NT2/D1 (cell line): ENCODE measurements around the gene AP2B1.
A peak's percentile ranks its signal among the peaks of the same experiment; 100 is the strongest.

Experiments used
- DNase-seq: peaks from one replicate; pipeline ENCODE4 v3.0.0-alpha.2; 2011; ENCODE audit warnings: low read depth, low spot score
- H3K27me3 ChIP-seq: 2 replicates; pipeline ENCODE4 v1.6.0; 2011; ENCODE audit warnings: mild to moderate bottlenecking; ENCODE audit not compliant: insufficient read length, insufficient read depth
- H3K36me3 ChIP-seq: 2 replicates; pipeline ENCODE4 v1.6.1; 2011; ENCODE audit warnings: mild to moderate bottlenecking, low read length, mixed read lengths; ENCODE audit not compliant: insufficient read depth, insufficient read length
- H3K4me1 ChIP-seq: 2 replicates; pipeline ENCODE4 v1.5.1; 2011; ENCODE audit not compliant: insufficient read depth, insufficient read length
- H3K4me3 ChIP-seq: 2 replicates; pipeline ENCODE4 v1.5.1; 2011; ENCODE audit warnings: low read depth; ENCODE audit not compliant: insufficient read length
- H3K9ac ChIP-seq: 2 replicates; pipeline ENCODE4 v1.6.0; 2011; ENCODE audit warnings: low read depth; ENCODE audit not compliant: insufficient read length
- H3K9me3 ChIP-seq: 2 replicates; pipeline ENCODE4 v1.5.1; 2011; ENCODE audit warnings: mild to moderate bottlenecking, low read length; ENCODE audit not compliant: insufficient read depth
- SUZ12 ChIP-seq: IDR thresholded peaks from 2 replicates; pipeline ENCODE4 v1.6.1; 2011; ENCODE audit not compliant: insufficient read length, insufficient read depth; ENCODE audit errors: extremely low read depth
- YY1 ChIP-seq: IDR thresholded peaks from 2 replicates; pipeline ENCODE4 v1.6.1; 2011; ENCODE audit not compliant: insufficient read length, insufficient read depth
- ZNF274 ChIP-seq: IDR thresholded peaks from 2 replicates; pipeline ENCODE4 v1.6.1; 2011; ENCODE audit warnings: mild to moderate bottlenecking, low read depth, low read length

AP2B1 gene

DNA sequence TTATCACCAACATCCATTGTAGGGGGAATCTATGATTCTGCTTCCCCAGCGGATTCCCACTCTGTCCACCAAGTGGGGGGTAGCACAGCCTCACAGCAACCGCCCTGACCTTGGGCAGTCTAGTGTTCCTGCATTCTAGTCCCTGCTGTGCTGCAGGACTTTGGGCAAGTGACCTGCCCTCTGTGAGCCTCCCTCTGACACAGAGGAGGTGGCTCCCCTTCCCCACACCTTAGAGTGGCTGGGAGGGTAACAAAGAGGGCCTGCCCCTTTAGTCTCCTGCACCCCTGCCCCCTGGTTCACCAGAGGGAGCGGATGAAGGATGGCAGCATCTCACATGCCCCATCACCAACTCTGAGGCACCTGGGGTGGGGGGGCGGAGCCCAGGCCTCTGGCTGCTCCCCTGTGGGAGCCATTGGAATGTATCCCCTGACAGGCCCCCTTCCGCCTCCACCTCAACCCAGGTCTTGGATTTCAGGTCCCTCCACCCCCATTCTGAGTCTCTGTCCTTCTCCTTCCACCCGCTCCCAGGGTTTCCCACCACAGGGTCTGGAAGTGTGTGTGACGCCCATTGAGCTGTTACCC is 155.9 kb downstream of the AP2B1 start:
- Histone ChIP-seq H3K36me3 (peaks cover 12% of the 10 kb centered on the region), H3K9ac (no peak overlapping the region), H3K9me3 (no peaks in the 10 kb centered on the region), H3K4me1 (peaks cover 5% of the 10 kb centered on the region), H3K27me3 (no peaks in the 10 kb centered on the region), H3K4me3 (no peak overlapping the region)
- no peak for DNase-seq
- TF ChIP-seq ZNF274 (no peak), YY1 (no peak), SUZ12 (no peak)

DNA sequence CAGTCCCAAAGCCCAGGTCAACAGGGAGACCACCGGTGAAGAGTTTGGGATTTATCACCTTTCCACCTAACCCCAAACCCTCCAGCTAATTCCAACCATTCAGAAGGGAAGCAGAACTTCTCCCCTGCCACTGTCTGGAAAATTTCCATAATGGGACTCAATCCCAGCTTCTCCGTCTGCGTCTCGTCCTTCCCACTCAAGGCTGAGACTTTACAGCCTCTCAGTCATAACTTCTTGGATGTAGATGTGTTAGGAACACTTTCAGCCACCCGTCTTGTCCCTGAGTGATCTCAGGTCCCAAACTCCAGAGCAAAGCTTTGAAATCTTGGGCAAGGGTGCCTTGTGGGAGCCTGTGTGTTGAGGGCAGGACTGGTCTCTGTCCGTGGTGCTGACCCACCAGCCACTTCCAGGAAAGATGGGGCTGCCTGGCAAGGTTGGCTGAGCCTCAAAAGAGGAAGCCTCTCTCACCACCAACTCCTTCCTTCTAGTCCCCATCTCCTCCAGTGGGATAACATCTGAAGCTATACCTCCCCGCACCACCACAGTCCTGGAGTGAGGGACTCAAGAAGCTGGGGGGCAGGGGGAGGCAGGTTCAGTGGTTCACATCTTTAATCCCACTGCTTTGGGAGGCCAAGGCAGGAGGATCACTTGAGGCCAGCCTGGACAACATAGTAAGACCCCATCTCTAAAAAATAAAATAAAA is 156.7 kb downstream of the AP2B1 start:
- DNase-seq = no peak
- peaks cover 12% of the 10 kb centered on the region for H3K36me3 ChIP-seq
- no peaks in the 10 kb centered on the region for H3K27me3 ChIP-seq
- H3K9ac ChIP-seq = no peak overlapping the region
- peaks cover 7% of the 10 kb centered on the region for H3K4me1 ChIP-seq
- no peak overlapping the region for H3K4me3 ChIP-seq
- H3K9me3 ChIP-seq = no peaks in the 10 kb centered on the region
- TF ChIP-seq SUZ12 = no peak

DNA sequence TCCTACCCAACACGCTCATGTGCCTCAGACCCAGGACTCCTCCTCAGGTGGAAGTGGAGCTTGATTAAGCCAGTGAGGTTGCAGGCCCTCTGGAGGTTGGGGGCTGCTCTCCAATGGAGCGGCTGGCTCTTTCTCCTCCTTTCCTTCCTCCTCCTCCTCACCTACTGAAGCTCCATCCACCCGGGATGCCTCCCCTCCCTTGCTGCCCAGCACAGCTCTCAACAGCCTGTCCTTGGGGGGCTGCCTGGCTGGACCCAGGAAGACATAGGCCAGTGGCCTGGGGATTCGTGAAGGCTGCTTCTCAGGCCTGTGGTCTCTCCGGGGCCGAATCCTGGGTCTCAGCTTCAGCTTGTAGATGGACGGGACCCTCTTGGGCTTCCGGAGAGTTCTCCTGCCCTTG is 157.7 kb downstream of the AP2B1 start:
- Histone ChIP-seq H3K9me3 (no peaks in the 10 kb centered on the region), H3K27me3 (no peaks in the 10 kb centered on the region), H3K9ac (no peak overlapping the region), H3K4me1 (peaks cover 9% of the 10 kb centered on the region), H3K4me3 (no peak overlapping the region), H3K36me3 (peaks cover 7% of the 10 kb centered on the region)
- no peak for DNase-seq
- TF ChIP-seq YY1 = no peak
- TF ChIP-seq SUZ12 = no peak
- no peak for TF ChIP-seq ZNF274

GRCh38 chr17:35745246-35745645 is 158.1 kb downstream of the AP2B1 start:
- no peak for TF ChIP-seq ZNF274
- TF ChIP-seq YY1 = no peak
- TF ChIP-seq SUZ12 = no peak
- H3K4me1 ChIP-seq = peaks cover 11% of the 10 kb centered on the region
- no peaks in the 10 kb centered on the region for H3K9me3 ChIP-seq
- H3K9ac ChIP-seq = no peak overlapping the region
- peaks cover 3% of the 10 kb centered on the region for H3K36me3 ChIP-seq
- no peak overlapping the region for H3K4me3 ChIP-seq
- DNase-seq = no peak
- no peaks in the 10 kb centered on the region for H3K27me3 ChIP-seq

DNA sequence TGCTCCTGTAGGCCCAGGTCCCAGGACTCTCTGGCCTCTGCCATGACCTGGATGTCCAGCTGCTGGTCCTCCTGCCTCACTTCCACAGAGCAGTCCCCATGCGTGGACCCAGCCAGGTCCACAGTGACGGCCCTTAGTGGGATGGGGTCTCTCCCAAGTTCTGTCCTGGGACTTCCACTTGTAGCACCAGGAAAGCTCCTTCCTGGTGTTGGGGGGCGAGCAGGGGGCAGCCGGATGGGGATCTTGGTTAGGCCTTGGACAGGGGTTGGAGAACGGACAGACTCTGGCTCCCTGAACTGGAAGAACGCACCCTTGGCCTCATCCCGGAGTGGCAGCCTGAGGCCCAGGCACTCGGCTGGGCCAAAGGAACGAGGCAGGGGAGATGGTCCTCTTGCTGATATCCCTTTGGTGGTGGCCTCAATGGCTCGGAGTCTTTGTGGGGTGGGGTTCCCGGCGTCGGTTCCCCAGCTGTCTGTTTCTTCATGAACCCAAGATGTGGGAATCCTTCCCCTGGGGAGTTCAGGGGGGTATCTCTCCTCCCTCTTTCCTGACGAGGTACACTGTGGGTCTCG is 158.7 kb downstream of the AP2B1 start:
- Histone ChIP-seq H3K27me3 (no peaks in the 10 kb centered on the region), H3K9ac (no peak overlapping the region), H3K9me3 (no peaks in the 10 kb centered on the region), H3K4me3 (no peak overlapping the region), H3K4me1 (peaks cover 14% of the 10 kb centered on the region), H3K36me3 (no peaks in the 10 kb centered on the region)
- no peak for DNase-seq
- TF ChIP-seq YY1 (no peak), ZNF274 (no peak), SUZ12 (no peak)

DNA sequence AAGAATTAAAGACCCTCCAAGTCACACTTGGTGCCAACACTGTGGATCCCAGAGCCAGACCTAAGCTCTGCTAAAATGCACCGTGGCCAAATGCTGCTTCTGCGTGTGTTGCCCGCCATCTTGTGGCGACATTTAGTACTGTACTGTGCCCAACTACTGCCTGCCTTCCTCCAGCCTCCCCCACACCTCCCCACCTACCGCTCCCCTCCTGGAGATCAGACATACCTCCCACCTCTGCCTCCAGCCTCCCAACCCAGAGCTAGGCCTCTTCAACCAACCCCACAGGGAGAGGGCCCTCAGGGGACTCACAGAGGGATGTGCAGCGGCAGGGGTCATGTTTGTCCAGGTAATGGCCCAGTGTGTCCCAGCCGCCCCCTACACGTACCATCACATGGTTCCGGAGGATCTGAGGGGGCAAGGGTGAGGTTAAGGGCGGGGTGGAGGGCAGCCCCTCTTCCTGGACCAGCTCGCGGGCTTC is 160.5 kb downstream of the AP2B1 start:
- no peaks in the 10 kb centered on the region for H3K36me3 ChIP-seq
- H3K4me3 ChIP-seq = no peak overlapping the region
- no peak overlapping the region for H3K9ac ChIP-seq
- no peaks in the 10 kb centered on the region for H3K27me3 ChIP-seq
- peak; percentile 64 for DNase-seq
- H3K9me3 ChIP-seq = no peaks in the 10 kb centered on the region
- TF ChIP-seq YY1 = no peak
- no peak for TF ChIP-seq ZNF274
- no peak for TF ChIP-seq SUZ12
- peaks cover 14% of the 10 kb centered on the region for H3K4me1 ChIP-seq

- Histone ChIP-seq H3K9ac (no peak overlapping the region), H3K9me3 (no peaks in the 10 kb centered on the region), H3K36me3 (no peaks in the 10 kb centered on the region), H3K27me3 (no peaks in the 10 kb centered on the region), H3K4me3 (no peak overlapping the region), H3K4me1 (peaks cover 12% of the 10 kb centered on the region)
- TF ChIP-seq ZNF274 = no peak
- TF ChIP-seq YY1 = no peak
- no peak for TF ChIP-seq SUZ12
- DNase-seq = no peak
Observed at GRCh38 chr17:35748341-35748841, 161.3 kb downstream of the AP2B1 start.

DNA sequence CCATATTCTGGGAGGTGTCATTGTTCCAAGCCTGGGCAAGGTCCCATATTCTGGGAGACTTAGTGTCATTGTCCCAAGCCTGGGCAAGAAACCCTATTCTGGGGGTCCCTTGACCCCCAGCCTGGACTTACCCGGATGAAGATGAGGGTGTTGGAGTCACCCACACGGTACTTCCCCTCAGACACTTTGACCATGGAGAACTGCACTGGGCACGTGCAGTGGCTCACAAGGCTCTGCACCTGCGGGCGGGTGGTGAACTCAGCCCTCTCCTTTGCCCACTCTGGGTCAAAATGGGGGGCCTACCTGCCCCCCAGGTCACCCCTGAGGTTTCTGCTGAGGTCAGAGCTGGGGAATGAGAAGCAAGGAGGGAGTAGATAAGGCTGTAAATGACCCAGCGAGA is 161.9 kb downstream of the AP2B1 start:
- Histone ChIP-seq H3K9me3 (no peaks in the 10 kb centered on the region), H3K9ac (no peak overlapping the region), H3K36me3 (no peaks in the 10 kb centered on the region), H3K4me1 (peaks cover 12% of the 10 kb centered on the region), H3K27me3 (no peaks in the 10 kb centered on the region), H3K4me3 (no peak overlapping the region)
- DNase-seq = no peak
- TF ChIP-seq SUZ12 = no peak
- no peak for TF ChIP-seq YY1
- TF ChIP-seq ZNF274 = no peak
